ENCODE measurements around the gene HOXA11. TPM values are rescaled to one million over a fixed set of nuclear protein-coding genes. Genes with fewer than 3 reads are reported as not detected.

HOXA11 gene
- total RNA-seq, 1 donor from 2014 or later: 4.2 TPM

- H3K9me3 Mint-ChIP-seq: no peaks in the 10 kb centered on the region
- no peaks in the 10 kb centered on the region for H3K36me3 Mint-ChIP-seq
- no peak overlapping the region for H3K27ac Mint-ChIP-seq
- peaks cover 6% of the 10 kb centered on the region for H3K4me1 Mint-ChIP-seq
- H3K27me3 Mint-ChIP-seq (ENCODE audit: low read depth): peaks cover 90% of the 10 kb centered on the region
- DNase-seq (ENCODE audit: low spot score in 2 of 2, unreplicated experiment in 2 of 2): no peak
- H3K4me3 Mint-ChIP-seq: no peak overlapping the region
- no peak for TF ChIP-seq CTCF (IDR thresholded peaks at IDR 0.05; ENCODE audit: unreplicated experiment)
Observed at GRCh38 chr7:27220440-27220955, 35.5 kb upstream of the HOXA11 start.

- Mint-ChIP-seq H3K9me3 (no peaks in the 10 kb centered on the region), H3K36me3 (no peaks in the 10 kb centered on the region)
Observed at GRCh38 chr7:27219821-27220220, 34.8 kb upstream of the HOXA11 start.

GRCh38 chr7:27217951-27218350 lies 32.9 kb upstream of the HOXA11 start:
- no peak for DNase-seq (ENCODE audit: low spot score in 2 of 2, unreplicated experiment in 2 of 2)
- Mint-ChIP-seq H3K27me3 (ENCODE audit: low read depth) (peaks cover 89% of the 10 kb centered on the region), H3K9me3 (no peaks in the 10 kb centered on the region), H3K27ac (no peak overlapping the region), H3K4me1 (peaks cover 8% of the 10 kb centered on the region), H3K4me3 (no peak overlapping the region), H3K36me3 (no peaks in the 10 kb centered on the region)
- TF ChIP-seq CTCF (IDR thresholded peaks at IDR 0.05; ENCODE audit: unreplicated experiment): no peak

More at GRCh38 chr7:27219821-27220220, 34.8 kb upstream of the HOXA11 start:
- Mint-ChIP-seq H3K27ac (no peak overlapping the region), H3K4me1 (peaks cover 5% of the 10 kb centered on the region), H3K4me3 (no peak overlapping the region), H3K27me3 (ENCODE audit: low read depth) (peaks cover 90% of the 10 kb centered on the region)
- no peak for TF ChIP-seq CTCF (IDR thresholded peaks at IDR 0.05; ENCODE audit: unreplicated experiment)
- DNase-seq (ENCODE audit: low spot score in 2 of 2, unreplicated experiment in 2 of 2): no peak

GRCh38 chr7:27215356-27215755 lies 30.3 kb upstream of the HOXA11 start:
- H3K4me3 Mint-ChIP-seq: no peak overlapping the region
- H3K27ac Mint-ChIP-seq: no peak overlapping the region
- H3K36me3 Mint-ChIP-seq: no peaks in the 10 kb centered on the region
- peaks cover 20% of the 10 kb centered on the region for H3K4me1 Mint-ChIP-seq
- peaks cover 91% of the 10 kb centered on the region for H3K27me3 Mint-ChIP-seq (ENCODE audit: low read depth)
- no peaks in the 10 kb centered on the region for H3K9me3 Mint-ChIP-seq
- no peak for TF ChIP-seq CTCF (IDR thresholded peaks at IDR 0.05; ENCODE audit: unreplicated experiment)
- no peak for DNase-seq (ENCODE audit: low spot score in 2 of 2, unreplicated experiment in 2 of 2)

- no peak for DNase-seq (ENCODE audit: low spot score in 2 of 2, unreplicated experiment in 2 of 2)
- H3K4me1 Mint-ChIP-seq: peaks cover 22% of the 10 kb centered on the region
- TF ChIP-seq CTCF (IDR thresholded peaks at IDR 0.05; ENCODE audit: unreplicated experiment): no peak
- H3K27ac Mint-ChIP-seq: no peak overlapping the region
- H3K9me3 Mint-ChIP-seq: no peaks in the 10 kb centered on the region
- no peaks in the 10 kb centered on the region for H3K36me3 Mint-ChIP-seq
- peaks cover 93% of the 10 kb centered on the region for H3K27me3 Mint-ChIP-seq (ENCODE audit: low read depth)
- no peak overlapping the region for H3K4me3 Mint-ChIP-seq
Observed at GRCh38 chr7:27214239-27214950, 29.4 kb upstream of the HOXA11 start.

Data from mesothelial cell of epicardium (in vitro differentiated cells).